AG09319 (cell line): ENCODE results near the gene DHRSX.

Experiments
- DNase-seq: peaks from one replicate; pipeline ENCODE4 v3.0.0-alpha.2; 2010; ENCODE audit warnings: low read depth; ENCODE audit errors: extremely low read depth
- TF ChIP-seq, protein P1 (sequence below): IDR thresholded peaks from 2 replicates; pipeline ENCODE4 v1.5.1; 2011; ENCODE audit warnings: low read depth, mild to moderate bottlenecking, inconsistent platforms, low read length, moderate library complexity

The DHRSX gene

DNA sequence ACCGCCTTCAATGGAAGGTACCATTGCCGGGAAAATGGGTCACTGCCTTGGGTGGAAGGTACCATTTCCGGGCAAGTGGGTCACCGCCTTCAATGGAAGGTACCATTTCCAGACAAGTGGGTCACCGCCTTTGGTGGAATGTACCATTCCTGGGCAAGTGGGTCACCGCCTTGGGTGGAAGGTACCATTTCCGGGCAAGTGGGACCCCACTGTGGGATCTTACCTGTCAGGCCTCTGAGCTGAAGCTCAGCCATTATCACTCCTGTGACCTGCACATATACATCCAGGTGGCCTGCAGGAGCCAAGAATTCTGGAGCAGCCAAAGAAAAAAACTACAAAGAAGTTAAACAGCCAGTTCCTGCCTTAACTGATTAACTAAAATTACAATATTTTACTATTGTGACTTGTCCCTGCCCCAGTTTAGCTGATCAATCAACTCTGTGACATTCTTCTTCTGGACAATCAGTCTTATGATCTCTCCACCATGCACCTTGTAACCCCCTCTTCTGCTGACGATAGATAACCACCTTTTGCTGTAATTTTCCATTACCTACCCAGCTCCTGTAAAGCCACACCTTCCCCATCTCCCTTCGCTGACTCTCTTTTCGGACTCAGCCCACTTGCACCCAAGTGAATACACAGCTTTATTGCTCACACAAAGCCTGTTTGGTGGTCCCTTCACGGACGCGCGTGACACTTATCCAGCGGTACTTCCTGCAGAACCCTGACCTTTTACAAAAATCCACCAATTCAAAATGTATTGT is 313.2 kb downstream of the DHRSX start:
- TF ChIP-seq, protein P1, sequence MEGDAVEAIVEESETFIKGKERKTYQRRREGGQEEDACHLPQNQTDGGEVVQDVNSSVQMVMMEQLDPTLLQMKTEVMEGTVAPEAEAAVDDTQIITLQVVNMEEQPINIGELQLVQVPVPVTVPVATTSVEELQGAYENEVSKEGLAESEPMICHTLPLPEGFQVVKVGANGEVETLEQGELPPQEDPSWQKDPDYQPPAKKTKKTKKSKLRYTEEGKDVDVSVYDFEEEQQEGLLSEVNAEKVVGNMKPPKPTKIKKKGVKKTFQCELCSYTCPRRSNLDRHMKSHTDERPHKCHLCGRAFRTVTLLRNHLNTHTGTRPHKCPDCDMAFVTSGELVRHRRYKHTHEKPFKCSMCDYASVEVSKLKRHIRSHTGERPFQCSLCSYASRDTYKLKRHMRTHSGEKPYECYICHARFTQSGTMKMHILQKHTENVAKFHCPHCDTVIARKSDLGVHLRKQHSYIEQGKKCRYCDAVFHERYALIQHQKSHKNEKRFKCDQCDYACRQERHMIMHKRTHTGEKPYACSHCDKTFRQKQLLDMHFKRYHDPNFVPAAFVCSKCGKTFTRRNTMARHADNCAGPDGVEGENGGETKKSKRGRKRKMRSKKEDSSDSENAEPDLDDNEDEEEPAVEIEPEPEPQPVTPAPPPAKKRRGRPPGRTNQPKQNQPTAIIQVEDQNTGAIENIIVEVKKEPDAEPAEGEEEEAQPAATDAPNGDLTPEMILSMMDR = no peak
- no peak for DNase-seq

DNA sequence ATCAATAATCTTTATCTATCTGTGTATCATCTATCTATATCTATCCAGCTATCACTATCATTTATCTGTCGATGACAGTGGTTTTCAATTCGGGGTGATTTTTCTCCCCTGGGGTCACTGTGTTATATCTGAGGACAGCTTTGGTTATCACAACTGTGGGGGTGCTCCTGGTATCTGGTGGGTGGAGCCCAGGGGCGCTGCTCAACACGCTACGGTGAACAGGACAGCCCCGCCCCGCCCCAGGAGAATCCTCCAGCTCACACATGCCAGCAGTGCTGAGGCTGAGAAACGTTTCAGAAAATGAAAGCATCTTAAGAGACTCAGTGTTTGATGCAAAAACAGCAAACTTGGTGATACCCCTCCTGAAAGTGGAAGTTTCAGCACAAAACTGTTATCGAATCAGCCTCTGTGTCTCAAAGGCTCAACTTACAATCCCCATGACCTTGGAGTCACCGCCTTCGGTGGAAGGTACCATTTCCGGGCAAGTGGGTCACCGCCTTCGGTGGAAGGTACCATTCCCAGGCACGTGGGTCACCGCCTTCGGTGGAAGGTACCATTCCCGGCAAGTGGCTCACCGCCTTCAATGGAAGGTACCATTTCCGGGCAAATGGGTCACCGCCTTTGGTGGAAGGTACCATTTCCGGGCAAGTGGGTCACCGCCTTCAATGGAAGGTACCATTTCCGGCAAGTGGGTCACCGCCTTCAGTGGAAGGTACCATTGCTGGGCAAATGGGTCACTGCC is 315.3 kb downstream of the DHRSX start:
- TF ChIP-seq, protein P1 = no peak
- no peak for DNase-seq

DNA sequence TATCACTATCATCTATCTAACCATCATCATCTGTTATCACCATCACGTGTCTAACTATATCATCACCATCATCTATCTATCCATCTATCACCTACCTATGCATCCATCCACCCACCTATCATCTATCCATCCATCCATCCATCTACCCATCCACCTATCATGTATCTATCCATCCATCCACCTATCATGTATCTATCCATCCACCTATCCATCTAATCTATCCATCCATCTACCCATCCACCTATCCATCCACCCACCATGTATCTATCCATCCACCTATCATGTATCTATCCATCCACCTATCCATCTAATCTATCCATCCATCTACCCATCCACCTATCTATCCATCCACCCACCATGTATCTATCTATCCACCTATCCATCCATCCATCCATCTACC is 316.7 kb downstream of the DHRSX start:
- TF ChIP-seq, protein P1 = no peak

DNA sequence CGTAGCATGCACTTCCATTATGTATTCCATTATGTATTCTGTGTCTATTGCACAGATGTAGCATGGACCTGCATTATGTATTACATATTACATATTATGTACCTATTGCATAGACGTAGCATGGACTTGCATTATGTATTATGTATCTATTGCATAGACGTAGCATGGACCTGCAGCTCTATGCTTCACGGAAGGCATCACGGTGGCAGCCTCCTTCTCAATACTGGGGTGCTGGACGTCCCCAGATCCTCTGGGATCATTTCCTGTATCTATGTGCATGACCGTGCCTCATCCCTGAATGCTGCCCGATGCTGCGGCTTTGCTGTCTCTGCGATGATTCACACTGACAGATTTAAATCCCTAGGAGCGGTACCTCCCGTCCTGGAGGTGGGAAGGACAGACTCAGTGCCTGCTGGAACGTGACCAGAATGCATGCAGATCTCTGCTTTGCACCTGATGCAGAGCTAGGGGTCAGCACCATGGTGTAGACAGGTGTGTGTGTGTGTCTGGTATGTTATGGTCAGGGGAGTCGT is 317.5 kb downstream of the DHRSX start:
- DNase-seq = no peak
- TF ChIP-seq, protein P1 = no peak

More for the DNA sequence above, 316.7 kb downstream of the DHRSX start:
- DNase-seq = no peak

DNA sequence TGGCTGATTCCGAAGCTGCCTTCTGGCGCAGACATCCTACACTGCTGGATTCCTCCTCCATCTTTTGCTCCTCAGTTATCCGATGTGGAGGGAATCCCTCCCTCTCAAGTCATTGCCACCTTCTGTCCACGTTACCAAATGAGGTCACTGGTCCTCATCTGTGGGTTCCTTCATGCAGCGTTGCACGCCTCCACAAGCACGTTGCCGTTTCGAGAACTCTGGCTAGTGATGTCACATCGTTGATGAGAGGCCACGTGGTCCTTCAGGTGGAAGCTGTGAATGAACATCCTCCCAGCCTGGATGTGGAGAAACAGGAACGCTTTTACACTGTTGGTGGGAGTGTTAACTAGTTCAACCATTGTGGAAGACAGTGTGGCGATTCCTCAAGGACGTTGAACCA is 323.2 kb downstream of the DHRSX start:
- TF ChIP-seq, protein P1 = no peak
- DNase-seq = no peak

DNA sequence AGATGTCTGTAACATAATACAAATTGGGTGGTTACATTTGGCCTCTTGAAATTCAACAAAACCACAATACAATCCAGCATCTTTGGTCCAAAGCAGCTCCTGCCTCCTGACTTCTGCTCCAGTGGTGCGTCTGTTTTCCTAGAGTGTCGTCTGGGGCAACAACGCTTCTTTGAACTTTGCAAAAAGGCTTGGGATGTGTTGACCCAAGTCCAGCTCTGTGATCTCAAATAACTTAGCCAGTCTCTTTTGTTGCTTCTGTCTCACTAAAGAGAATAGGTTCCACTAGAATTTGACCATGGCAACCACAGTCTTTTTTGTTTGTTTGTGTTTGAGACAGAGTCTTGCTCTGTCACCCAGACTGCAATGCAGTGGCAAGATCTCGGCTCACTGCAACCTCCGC is 324.0 kb downstream of the DHRSX start:
- TF ChIP-seq, protein P1 = no peak
- no peak for DNase-seq

DNA sequence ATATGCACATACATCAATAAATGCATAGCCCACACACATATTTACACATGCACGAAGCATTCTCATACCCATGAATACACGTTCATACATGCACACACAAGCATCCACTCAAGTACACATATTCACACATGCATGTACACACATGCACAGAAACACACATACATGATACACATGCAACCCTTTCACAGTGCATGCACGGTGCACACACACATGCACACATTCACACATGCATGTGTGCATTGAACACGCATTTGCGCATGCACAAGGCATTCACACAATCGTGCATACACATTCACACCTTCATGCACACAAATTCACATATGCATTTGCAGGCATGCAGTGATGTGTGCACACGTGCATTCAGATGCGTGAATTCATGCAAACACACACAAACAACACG is 324.5 kb downstream of the DHRSX start:
- no peak for DNase-seq
- TF ChIP-seq, protein P1 = no peak
